ENCODE data around the gene UPK1A.
A peak's percentile ranks its signal among the peaks of the same experiment; 100 is the strongest.

The UPK1A gene

DNA sequence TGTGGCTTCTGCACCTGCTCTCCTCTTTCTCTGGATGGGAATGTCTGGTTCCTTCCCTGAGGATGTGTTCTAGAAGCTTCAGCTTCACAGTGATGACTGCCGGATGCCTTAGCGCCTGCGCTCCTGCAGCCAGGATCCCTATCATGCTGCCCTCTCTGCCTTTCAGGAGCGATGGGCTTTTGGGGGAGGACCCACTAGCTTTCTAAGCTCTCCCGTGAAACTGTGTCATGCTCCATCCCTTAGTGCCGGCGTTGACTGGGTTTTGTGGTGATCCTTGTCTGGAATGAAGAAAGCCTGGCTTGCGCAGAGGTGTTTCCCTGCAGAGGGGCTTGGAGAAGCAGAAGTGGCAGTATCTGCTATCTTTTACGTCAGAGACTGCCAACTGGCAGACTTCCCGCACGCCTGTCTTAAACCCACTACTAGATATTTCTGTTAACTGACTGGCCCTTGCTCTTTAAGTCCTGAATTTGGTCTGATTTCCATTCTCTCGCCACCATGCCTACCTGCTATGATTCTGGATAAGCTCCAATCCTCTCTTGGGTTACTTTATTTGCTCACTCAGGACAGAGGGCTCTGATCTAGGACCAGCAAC is 47.7 kb downstream of the UPK1A start:
- Histone ChIP-seq H3K36me3 (no peaks in the 10 kb centered on the region), H3K4me3 (ENCODE audit: low read depth in 1 of 2, low read length in 1 of 2) (no peak overlapping the region), H3K4me1 (ENCODE audit: control insufficient read depth in 1 of 2, insufficient read depth in 1 of 2, low read depth in 1 of 2, low read length in 1 of 2) (peaks cover 22 to 32% of the 10 kb centered on the region in 2 experiments), H3K27me3 (peaks cover 31% of the 10 kb centered on the region), H3K9me3 (no peaks in the 10 kb centered on the region), H3K27ac (no peak overlapping the region)
- no peak for TF ChIP-seq CTCF (IDR thresholded peaks at IDR 0.05)

- TF ChIP-seq CTCF (IDR thresholded peaks at IDR 0.05), result no peak
- Histone ChIP-seq H3K9me3 (no peaks in the 10 kb centered on the region), H3K27ac (no peak overlapping the region), H3K4me3 (ENCODE audit: low read depth in 1 of 2, low read length in 1 of 2) (no peak overlapping the region), H3K27me3 (peaks cover 26% of the 10 kb centered on the region), H3K36me3 (peaks cover 3% of the 10 kb centered on the region), H3K4me1 (ENCODE audit: control insufficient read depth in 1 of 2, insufficient read depth in 1 of 2, low read depth in 1 of 2, low read length in 1 of 2) (peaks cover 29 to 35% of the 10 kb centered on the region in 2 experiments)
These were observed 48.5 kb downstream of the UPK1A start for GRCh38 chr19:35714601-35715354.

DNA sequence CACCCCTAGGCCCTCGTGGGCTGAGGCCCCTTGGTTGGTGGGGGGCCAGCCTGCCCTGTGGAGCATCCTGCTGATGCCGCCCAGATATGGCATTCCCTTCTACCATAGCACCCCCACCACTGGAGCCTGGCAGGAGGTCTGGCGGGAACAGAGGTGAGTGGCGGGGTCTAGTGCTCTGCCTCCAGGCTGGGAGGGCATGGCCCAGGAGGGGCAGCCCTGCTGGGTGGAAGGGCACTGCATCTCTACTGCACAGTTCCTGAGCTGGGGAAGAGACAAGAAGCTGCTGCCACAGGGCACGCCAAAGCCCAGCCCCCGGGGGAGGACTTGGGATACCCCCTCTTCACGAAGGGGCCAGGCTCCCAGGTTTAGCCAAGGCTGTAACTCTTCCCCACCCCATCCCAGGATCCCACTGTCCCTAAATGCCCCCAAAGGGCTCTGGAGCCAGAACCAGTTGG is 49.1 kb downstream of the UPK1A start:
- Histone ChIP-seq H3K27me3 (peaks cover 21% of the 10 kb centered on the region), H3K4me3 (ENCODE audit: low read depth in 1 of 2, low read length in 1 of 2) (peak overlapping the region in 1 of 2 experiments; percentile 88), H3K9me3 (no peaks in the 10 kb centered on the region), H3K4me1 (ENCODE audit: control insufficient read depth in 1 of 2, insufficient read depth in 1 of 2, low read depth in 1 of 2, low read length in 1 of 2) (peaks cover 29 to 35% of the 10 kb centered on the region in 2 experiments), H3K27ac (no peak overlapping the region), H3K36me3 (peaks cover 9% of the 10 kb centered on the region)
- TF ChIP-seq CTCF (IDR thresholded peaks at IDR 0.05), result no peak

DNA sequence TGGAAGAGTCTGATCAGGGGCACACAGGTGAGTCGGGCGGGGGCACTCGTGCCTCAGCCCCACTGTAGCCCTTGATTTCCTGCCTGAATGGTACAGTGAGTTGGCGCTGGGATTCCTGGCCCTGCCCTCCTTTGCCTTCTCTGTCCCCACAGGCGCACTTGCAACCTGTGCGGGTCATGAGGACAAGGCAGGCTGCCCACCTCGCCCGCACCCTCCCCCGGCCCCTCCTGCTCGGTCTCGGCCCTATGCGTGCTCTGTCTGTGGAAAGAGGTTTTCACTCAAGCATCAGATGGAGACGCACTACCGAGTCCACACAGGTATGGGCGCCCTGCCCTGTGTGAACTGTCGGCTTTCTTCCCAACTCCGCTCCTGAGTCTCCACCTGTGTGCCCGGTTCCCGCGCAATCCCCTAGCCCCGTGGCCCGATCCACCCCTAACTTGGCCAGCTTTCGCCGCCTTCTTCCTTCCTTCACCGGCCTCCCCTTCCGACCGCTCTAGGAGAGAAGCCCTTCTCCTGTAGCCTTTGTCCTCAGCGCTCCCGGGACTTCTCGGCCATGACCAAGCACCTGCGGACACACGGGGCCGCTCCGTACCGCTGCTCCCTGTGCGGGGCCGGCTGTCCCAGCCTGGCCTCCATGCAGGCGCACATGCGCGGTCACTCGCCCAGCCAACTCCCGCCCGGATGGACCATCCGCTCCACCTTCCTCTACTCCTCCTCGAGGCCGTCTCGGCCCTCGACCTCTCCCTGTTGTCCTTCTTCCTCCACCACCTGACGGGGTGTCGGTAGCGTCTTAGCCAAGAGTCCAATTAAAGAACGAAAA is 49.9 kb downstream of the UPK1A start:
- peaks cover 13% of the 10 kb centered on the region for H3K27me3 ChIP-seq
- TF ChIP-seq CTCF (IDR thresholded peaks at IDR 0.05), result no peak
- peak overlapping the region; percentile 95 for H3K27ac ChIP-seq
- peaks cover 29 to 35% of the 10 kb centered on the region in 2 experiments for H3K4me1 ChIP-seq (ENCODE audit: control insufficient read depth in 1 of 2, insufficient read depth in 1 of 2, low read depth in 1 of 2, low read length in 1 of 2)
- H3K36me3 ChIP-seq, result peaks cover 17% of the 10 kb centered on the region
- no peaks in the 10 kb centered on the region for H3K9me3 ChIP-seq
- peak overlapping the region; percentile 88 to 91 for H3K4me3 ChIP-seq (ENCODE audit: low read depth in 1 of 2, low read length in 1 of 2)

- peaks cover 10% of the 10 kb centered on the region for H3K27me3 ChIP-seq
- H3K36me3 ChIP-seq, result peaks cover 26% of the 10 kb centered on the region
- peaks cover 29 to 35% of the 10 kb centered on the region in 2 experiments for H3K4me1 ChIP-seq (ENCODE audit: control insufficient read depth in 1 of 2, insufficient read depth in 1 of 2, low read depth in 1 of 2, low read length in 1 of 2)
- TF ChIP-seq CTCF (IDR thresholded peaks at IDR 0.05), result peak; percentile 87
- no peaks in the 10 kb centered on the region for H3K9me3 ChIP-seq
- peak overlapping the region; percentile 88 to 91 for H3K4me3 ChIP-seq (ENCODE audit: low read depth in 1 of 2, low read length in 1 of 2)
- peak overlapping the region; percentile 95 for H3K27ac ChIP-seq
These were observed 50.7 kb downstream of the UPK1A start for GRCh38 chr19:35716801-35717664.

All from neutrophil (primary cell).